M059J (cell line): ENCODE measurements around the gene CABLES1. TPM values are rescaled to one million over a fixed set of nuclear protein-coding genes. Genes with fewer than 3 reads are reported as not detected.

Experiments used
- DNase-seq: peaks from one replicate; pipeline ENCODE4 v3.0.0-alpha.2; 2012; ENCODE audit warnings: low read depth
- total RNA-seq: library from RNA; depleted of rRNA; stranded (reverse); fragments of >200 nt; shearing (Covaris generic); gene quantifications from 2 replicates; pipeline ENCODE4 v1.2.3, GENCODE V29; 2014

CABLES1 gene
- total RNA-seq, 1 experiment from 2014 or later, result 9.0 TPM

- DNase-seq, result no peak
Observed at GRCh38 chr18:23169673-23170044, 34.4 kb downstream of the CABLES1 start.

- DNase-seq, result no peak
Observed at GRCh38 chr18:23170137-23170536, 34.9 kb downstream of the CABLES1 start.

GRCh38 chr18:23171581-23172156 lies 36.4 kb downstream of the CABLES1 start:
- no peak for DNase-seq

GRCh38 chr18:23172591-23173380 lies 37.5 kb downstream of the CABLES1 start:
- DNase-seq, result no peak

- DNase-seq, result no peak
Observed at GRCh38 chr18:23173912-23174311, 38.6 kb downstream of the CABLES1 start.

- no peak for DNase-seq
Observed at GRCh38 chr18:23176701-23177432, 41.6 kb downstream of the CABLES1 start.

GRCh38 chr18:23177433-23178072 lies 42.3 kb downstream of the CABLES1 start:
- DNase-seq, result no peak

GRCh38 chr18:23178201-23178600 lies 42.9 kb downstream of the CABLES1 start:
- no peak for DNase-seq

- DNase-seq, result no peak
Observed at GRCh38 chr18:23178661-23179081, 43.4 kb downstream of the CABLES1 start.

GRCh38 chr18:23179416-23179815 lies 44.1 kb downstream of the CABLES1 start:
- no peak for DNase-seq

- no peak for DNase-seq
Observed at GRCh38 chr18:23181547-23181946, 46.3 kb downstream of the CABLES1 start.

GRCh38 chr18:23182606-23183005 lies 47.3 kb downstream of the CABLES1 start:
- DNase-seq, result no peak

- peak; percentile 27 for DNase-seq
Observed at GRCh38 chr18:23183411-23184150, 48.3 kb downstream of the CABLES1 start.

GRCh38 chr18:23186781-23187180 lies 51.5 kb downstream of the CABLES1 start:
- DNase-seq, result no peak

GRCh38 chr18:23188068-23188760 lies 52.9 kb downstream of the CABLES1 start:
- DNase-seq, result no peak

- DNase-seq, result no peak
Observed at GRCh38 chr18:23189099-23189498, 53.8 kb downstream of the CABLES1 start.

- DNase-seq, result no peak
Observed at GRCh38 chr18:23189768-23190661, 54.7 kb downstream of the CABLES1 start.

GRCh38 chr18:23191232-23191631 lies 55.9 kb downstream of the CABLES1 start:
- no peak for DNase-seq

GRCh38 chr18:23193742-23194141 lies 58.5 kb downstream of the CABLES1 start:
- DNase-seq, result no peak
